Thyroid gland (tissue), 4 donors: ENCODE measurements around the gene S100A3.

Experiments used
- POLR2A ChIP-seq, 2 donors: fragments of 450-650 bp; IDR thresholded peaks; one replicate each; pipeline ENCODE4 v1.6.1; 2017; ENCODE audit warnings: antibody characterized with exemption in 2 of 2, mild to moderate bottlenecking in 2 of 2, moderate library complexity in 1 of 2
- TF ChIP-seq, protein P1 (sequence below), 6 experiments: fragments of 200-600 bp in 3 of 6; fragments of 450-650 bp in 3 of 6; sonication (generic) in 3 of 6; IDR thresholded peaks; one replicate each; pipeline ENCODE4 v1.5.1; 2016 to 2019; ENCODE audit warnings: antibody characterized with exemption in 6 of 6, mild to moderate bottlenecking in 2 of 6, inconsistent platforms in 1 of 6, moderate library complexity in 1 of 6

DNA sequence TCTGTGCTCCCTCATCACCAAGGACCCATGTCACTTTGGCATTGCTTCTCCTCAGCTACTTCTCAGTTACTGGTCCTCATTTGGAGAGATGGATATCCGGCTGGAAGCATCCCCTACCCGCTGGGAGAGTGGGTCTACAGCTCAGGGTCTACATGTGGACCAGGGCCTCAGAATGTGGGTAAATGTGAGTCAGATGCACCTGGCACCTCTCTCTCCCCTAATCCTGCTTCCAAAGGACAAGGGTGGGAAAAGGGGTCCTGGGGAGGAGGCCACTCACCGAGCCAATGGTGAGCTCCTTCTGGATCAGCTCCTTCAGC, 14.2 kb downstream of the S100A3 start:
- TF ChIP-seq, protein P1, sequence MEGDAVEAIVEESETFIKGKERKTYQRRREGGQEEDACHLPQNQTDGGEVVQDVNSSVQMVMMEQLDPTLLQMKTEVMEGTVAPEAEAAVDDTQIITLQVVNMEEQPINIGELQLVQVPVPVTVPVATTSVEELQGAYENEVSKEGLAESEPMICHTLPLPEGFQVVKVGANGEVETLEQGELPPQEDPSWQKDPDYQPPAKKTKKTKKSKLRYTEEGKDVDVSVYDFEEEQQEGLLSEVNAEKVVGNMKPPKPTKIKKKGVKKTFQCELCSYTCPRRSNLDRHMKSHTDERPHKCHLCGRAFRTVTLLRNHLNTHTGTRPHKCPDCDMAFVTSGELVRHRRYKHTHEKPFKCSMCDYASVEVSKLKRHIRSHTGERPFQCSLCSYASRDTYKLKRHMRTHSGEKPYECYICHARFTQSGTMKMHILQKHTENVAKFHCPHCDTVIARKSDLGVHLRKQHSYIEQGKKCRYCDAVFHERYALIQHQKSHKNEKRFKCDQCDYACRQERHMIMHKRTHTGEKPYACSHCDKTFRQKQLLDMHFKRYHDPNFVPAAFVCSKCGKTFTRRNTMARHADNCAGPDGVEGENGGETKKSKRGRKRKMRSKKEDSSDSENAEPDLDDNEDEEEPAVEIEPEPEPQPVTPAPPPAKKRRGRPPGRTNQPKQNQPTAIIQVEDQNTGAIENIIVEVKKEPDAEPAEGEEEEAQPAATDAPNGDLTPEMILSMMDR (IDR thresholded peaks at IDR 0.05) = no peak
- TF ChIP-seq POLR2A (IDR thresholded peaks at IDR 0.05) = no peak
